Motor neuron (in vitro differentiated cells): ENCODE results near the gene CELF1. TPM values are rescaled to one million over a fixed set of nuclear protein-coding genes. Genes with fewer than 3 reads are reported as not detected.

ENCODE experiments used
- ATAC-seq, 8 experiments: fragments of 200-7000 bp; cut with Tn5 transposase; replicated peaks in 6 of 8; 2 replicates each; pipeline ENCODE4 v1.8.0; 2021; ENCODE audit warnings: mild to moderate bottlenecking in 8 of 8, moderate library complexity in 8 of 8
- H3K27ac ChIP-seq, 2 donors: fragments of 250-450 bp; sonication (Bioruptor Pico); 2 replicates each; pipeline ENCODE4 v1.9.0; 2021; ENCODE audit warnings: antibody characterized with exemption in 2 of 2, mild to moderate bottlenecking in 2 of 2, moderate library complexity in 1 of 2
- H3K4me1 ChIP-seq, 2 donors: fragments of 250-450 bp; sonication (Bioruptor Pico); replicated peaks in 1 of 2; 2 replicates each; pipeline ENCODE4 v1.6.1; 2021; ENCODE audit warnings: antibody characterized with exemption in 2 of 2, mild to moderate bottlenecking in 2 of 2, moderate library complexity in 1 of 2
- H3K4me3 ChIP-seq, 5 donors: fragments of 250-450 bp; sonication (Bioruptor Pico); 2 replicates each; pipeline ENCODE4 v1.9.0; 2021; ENCODE audit warnings: antibody characterized with exemption in 5 of 5, mild to moderate bottlenecking in 5 of 5, moderate library complexity in 4 of 5
- WGBS, 10 experiments: fragments of 450-650 bp; shearing (Covaris generic); methylation state at CpG; one replicate each; pipeline ENCODE4 v1.0.0; 2022; 5-methylcytosine and 5-hydroxymethylcytosine counted together
- in situ Hi-C, 9 experiments: fragments of 400-800 bp; cut with MboI; loops; one replicate each; pipeline ENCODE4 v1.15.0; 2021; ENCODE audit warnings: low sequenced_read_pairs in 9 of 9, low pct_unique_long_range_greater_than_20kb in 2 of 9; ENCODE audit not compliant: unreplicated experiment in 9 of 9
- total RNA-seq, 8 experiments: library from RNA; unstranded; fragments of 300-600 nt; gene quantifications; 2 replicates each; pipeline versions ENCODE4 v1.2.3 to v1.2.4, GENCODE V29; 2022

Gene CELF1
- total RNA-seq, 8 experiments from 2014 or later, result 47.2 to 125 (median 106) TPM

GRCh38 chr11:47499614-47500013, 53.3 kb downstream of the CELF1 start:
- Histone ChIP-seq H3K4me1 (peaks cover 41 to 64% of the 10 kb centered on the region in 2 donors), H3K27ac (peak overlapping the region in 1 of 2 donors; percentile 3)

GRCh38 chr11:47499161-47499560, 53.8 kb downstream of the CELF1 start:
- ATAC-seq, result no peak
- 60 to 100% (median 88%) methylated on average over 1 to 2 of the region's 2 CpGs; no CpG with 5 or more reads in 2 of the 10 experiments for WGBS, 10 experiments
- in situ Hi-C loops, result no loop called here
- peaks cover 43 to 68% of the 10 kb centered on the region in 2 donors for H3K4me1 ChIP-seq
- H3K4me3 ChIP-seq, result no peak overlapping the region
- peak overlapping the region in 1 of 2 donors; percentile 3 for H3K27ac ChIP-seq

More at GRCh38 chr11:47499614-47500013, 53.3 kb downstream of the CELF1 start:
- WGBS, 10 experiments, result 80 to 100% (median 100%) methylated on average over 1 to 3 of the region's 3 CpGs; no CpG with 5 or more reads in 4 of the 10 experiments
- in situ Hi-C loops, result no loop called here
- peak in 5 of 8 experiments; percentile 53 to 62 (median 57) for ATAC-seq
- H3K4me3 ChIP-seq, result no peak overlapping the region

DNA sequence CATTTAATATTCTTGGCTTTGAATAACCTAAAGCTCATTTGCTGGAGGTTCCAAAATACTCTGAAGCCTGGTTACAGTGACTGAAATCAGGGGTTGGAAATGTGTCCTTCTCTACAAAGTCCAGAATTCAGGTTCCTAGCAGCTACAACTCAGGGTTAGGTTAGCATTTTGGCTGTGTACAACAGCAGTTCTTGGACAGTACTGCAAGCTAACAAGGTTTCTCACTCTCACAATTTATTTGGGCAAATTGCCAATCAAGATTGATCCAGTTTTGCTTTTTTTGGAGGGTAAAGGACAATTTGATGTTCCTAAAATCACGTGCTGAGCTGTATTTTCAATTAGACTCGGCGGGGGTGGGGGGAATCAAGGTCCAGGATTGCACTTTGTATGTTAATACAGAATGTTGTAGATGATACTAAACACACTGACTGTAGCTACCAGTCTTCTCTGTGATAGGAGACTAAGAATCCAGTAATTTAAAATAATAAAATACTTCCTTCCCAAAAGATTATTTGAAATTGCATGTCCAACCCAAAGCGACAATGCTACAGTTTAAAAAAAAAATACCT, 54.3 kb downstream of the CELF1 start:
- Histone ChIP-seq H3K27ac (no peak overlapping the region), H3K4me3 (no peak overlapping the region), H3K4me1 (peaks cover 46 to 73% of the 10 kb centered on the region in 2 donors)
- WGBS, 10 experiments, result 80 to 100% (median 95%) methylated on average over 1 to 4 of the region's 4 CpGs; no CpG with 5 or more reads in 4 of the 10 experiments
- in situ Hi-C loops, result no loop called here
- no peak for ATAC-seq

DNA sequence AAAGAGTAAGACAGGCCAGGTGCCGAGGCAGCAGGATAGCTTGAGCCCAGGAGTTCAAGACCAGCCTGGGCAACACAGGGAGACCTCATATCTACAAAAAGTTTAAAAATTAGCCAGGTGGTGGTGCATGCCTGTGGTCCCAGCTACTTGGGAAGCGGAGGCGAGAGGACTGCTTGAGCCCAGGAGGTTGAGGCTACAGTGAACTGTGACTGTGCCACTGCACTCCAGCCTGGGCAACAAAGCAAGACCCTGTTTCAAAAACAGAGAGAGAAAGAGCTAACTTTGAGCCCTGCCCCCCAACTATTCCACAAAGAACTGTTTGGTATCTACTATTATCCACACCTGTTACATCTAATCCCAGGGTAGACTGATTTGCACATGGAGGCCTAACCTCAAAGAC, 54.8 kb downstream of the CELF1 start:
- in situ Hi-C loops, result no loop called here
- peaks cover 46 to 71% of the 10 kb centered on the region in 2 donors for H3K4me1 ChIP-seq
- H3K4me3 ChIP-seq, result no peak overlapping the region
- no peak for ATAC-seq
- H3K27ac ChIP-seq, result no peak overlapping the region
- 86 to 100% (median 100%) methylated on average over 1 to 3 of the region's 3 CpGs; no CpG with 5 or more reads in 2 of the 10 experiments for WGBS, 10 experiments

- H3K27ac ChIP-seq, result no peak overlapping the region
- ATAC-seq, result no peak
- in situ Hi-C loops, result no loop called here
- H3K4me3 ChIP-seq, result no peak overlapping the region
- H3K4me1 ChIP-seq, result peaks cover 46 to 59% of the 10 kb centered on the region in 2 donors
Measured at GRCh38 chr11:47496808-47497207, 56.1 kb downstream of the CELF1 start.

DNA sequence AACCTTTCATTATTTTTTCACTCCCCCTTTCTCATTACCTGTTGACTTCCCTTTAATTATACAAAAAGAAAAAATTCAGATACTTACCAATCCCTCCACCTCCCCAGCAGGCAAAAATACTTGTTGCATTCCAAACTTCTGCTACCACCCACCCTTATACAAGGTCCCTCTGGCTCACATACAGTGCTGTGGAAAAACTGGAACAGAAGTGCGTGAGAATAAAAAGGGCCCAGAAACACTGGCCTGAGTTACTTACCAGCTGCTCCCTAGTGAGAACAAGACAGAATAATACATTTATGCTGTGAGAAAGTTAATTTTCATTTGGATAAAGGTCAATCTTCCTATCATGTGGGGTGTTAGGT, 57.1 kb downstream of the CELF1 start:
- Histone ChIP-seq H3K4me3 (no peak overlapping the region), H3K27ac (peak overlapping the region; percentile 49 to 88), H3K4me1 (peaks cover 42 to 49% of the 10 kb centered on the region in 2 donors)
- no peak for ATAC-seq
- 14 to 100% (median 100%) methylated on average over 1 of the region's 1 CpG; no CpG with 5 or more reads in 3 of the 10 experiments for WGBS, 10 experiments
- in situ Hi-C loops, result no loop called here

- Histone ChIP-seq H3K4me1 (peaks cover 36 to 43% of the 10 kb centered on the region in 2 donors), H3K4me3 (no peak overlapping the region), H3K27ac (peak overlapping the region; percentile 49 to 88)
- in situ Hi-C loops, result no loop called here
- peak in 5 of 8 experiments; percentile 19 to 86 (median 76) for ATAC-seq
- 16 to 100% (median 74%) methylated on average over 1 to 4 of the region's 4 CpGs; no CpG with 5 or more reads in 1 of the 10 experiments for WGBS, 10 experiments
Measured at GRCh38 chr11:47495011-47495855, 57.7 kb downstream of the CELF1 start.

GRCh38 chr11:47489395-47489755, 63.6 kb downstream of the CELF1 start:
- no peak overlapping the region for H3K27ac ChIP-seq
- no peak overlapping the region for H3K4me3 ChIP-seq
- in situ Hi-C loops, result no loop called here

GRCh38 chr11:47488674-47489394, 64.1 kb downstream of the CELF1 start:
- in situ Hi-C loops, result no loop called here
- H3K27ac ChIP-seq, result no peak overlapping the region

More at GRCh38 chr11:47489395-47489755, 63.6 kb downstream of the CELF1 start:
- ATAC-seq, result peak in 2 of 8 experiments; percentile 56 to 70
- WGBS, 10 experiments, result 50 to 100% (median 95%) methylated on average over 1 to 2 of the region's 2 CpGs; no CpG with 5 or more reads in 2 of the 10 experiments
- peaks cover 3 to 7% of the 10 kb centered on the region in 2 donors for H3K4me1 ChIP-seq

GRCh38 chr11:47488111-47488510, 64.8 kb downstream of the CELF1 start:
- no peaks in the 10 kb centered on the region for H3K4me1 ChIP-seq
- peak in 1 of 8 experiments; percentile 26 for ATAC-seq
- in situ Hi-C loops, result no loop called here
- no peak overlapping the region for H3K4me3 ChIP-seq
- H3K27ac ChIP-seq, result no peak overlapping the region
- WGBS, 10 experiments, result 80 to 100% (median 100%) methylated on average over 1 to 3 of the region's 3 CpGs; no CpG with 5 or more reads in 1 of the 10 experiments

More at GRCh38 chr11:47488674-47489394, 64.1 kb downstream of the CELF1 start:
- peak in 2 of 8 experiments; percentile 35 to 57 for ATAC-seq
- Histone ChIP-seq H3K4me1 (peaks cover 0 to 1% of the 10 kb centered on the region in 2 donors), H3K4me3 (no peak overlapping the region)
- 80 to 100% (median 94%) methylated on average over 1 to 5 of the region's 6 CpGs for WGBS, 10 experiments

DNA sequence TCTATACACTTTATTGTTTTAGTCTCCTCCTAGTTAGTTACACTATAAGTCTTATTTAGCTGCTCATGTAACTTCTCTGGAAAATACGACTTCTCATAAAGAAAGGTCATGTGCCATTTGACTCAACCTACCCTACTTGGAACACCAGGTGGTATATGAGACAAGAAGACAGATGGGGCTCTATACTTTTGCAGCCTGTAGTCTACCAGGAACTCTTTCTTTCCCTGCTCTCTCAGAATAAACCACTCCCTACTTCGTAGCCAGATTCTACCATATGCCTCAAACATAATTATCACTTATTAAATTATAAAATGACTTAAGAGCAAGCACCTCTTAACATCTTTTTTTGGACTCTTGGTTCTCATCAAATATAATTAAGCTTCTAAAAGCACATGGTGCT, 65.5 kb downstream of the CELF1 start:
- H3K4me1 ChIP-seq, result no peaks in the 10 kb centered on the region
- H3K4me3 ChIP-seq, result no peak overlapping the region
- in situ Hi-C loops, result no loop called here
- ATAC-seq, result no peak
- H3K27ac ChIP-seq, result no peak overlapping the region
- 76 to 100% (median 100%) methylated on average over 1 to 2 of the region's 2 CpGs for WGBS, 10 experiments

- ATAC-seq, result no peak
- Histone ChIP-seq H3K4me3 (no peak overlapping the region), H3K27ac (no peak overlapping the region), H3K4me1 (no peaks in the 10 kb centered on the region)
- 87 to 100% (median 96%) methylated on average over 2 to 7 of the region's 7 CpGs; no CpG with 5 or more reads in 2 of the 10 experiments for WGBS, 10 experiments
- in situ Hi-C loops, result no loop called here
Measured at GRCh38 chr11:47485107-47485506, 67.8 kb downstream of the CELF1 start.

DNA sequence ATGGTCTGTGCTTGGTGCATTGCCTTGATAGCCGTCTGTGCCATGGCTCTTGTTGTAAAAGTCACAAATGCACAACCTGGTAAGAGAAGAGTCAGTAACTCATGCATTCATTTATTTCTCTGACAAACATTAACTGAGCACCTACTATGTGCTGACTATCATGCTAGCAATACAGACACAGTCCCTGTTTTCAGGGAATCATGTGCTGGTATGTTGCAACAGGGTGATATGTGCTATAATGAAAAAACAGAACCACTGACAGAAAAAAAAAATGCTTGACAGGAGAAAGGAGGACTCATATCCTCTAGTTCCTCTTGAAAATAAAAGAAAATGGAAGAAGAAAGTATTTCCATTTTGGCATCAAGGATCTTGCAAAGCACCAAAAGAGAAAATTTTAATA, 69.5 kb downstream of the CELF1 start:
- no peak overlapping the region for H3K27ac ChIP-seq
- no peak for ATAC-seq
- no peak overlapping the region for H3K4me3 ChIP-seq
- 50 to 100% (median 100%) methylated on average over 1 of the region's 1 CpG; no CpG with 5 or more reads in 6 of the 10 experiments for WGBS, 10 experiments
- in situ Hi-C loops, result no loop called here
- H3K4me1 ChIP-seq, result no peaks in the 10 kb centered on the region
